Peyer's patch (tissue), 4 donors: ENCODE results near the gene CELA1.

Experiments used
- CTCF ChIP-seq, 6 experiments: fragments of 450-650 bp in 4 of 6; fragments of 200-600 bp in 2 of 6; sonication (generic) in 1 of 6; IDR thresholded peaks; one replicate each; pipeline ENCODE4 v1.5.1; 2017 to 2019; ENCODE audit warnings: antibody characterized with exemption in 6 of 6, mild to moderate bottlenecking in 3 of 6, moderate library complexity in 1 of 6
- POLR2A ChIP-seq, 2 donors: fragments of 450-650 bp; IDR thresholded peaks; one replicate each; pipeline ENCODE4 v1.5.1; 2017; ENCODE audit warnings: antibody characterized with exemption in 2 of 2, mild to moderate bottlenecking in 2 of 2, moderate library complexity in 2 of 2

- TF ChIP-seq POLR2A (IDR thresholded peaks at IDR 0.05) (no peak), CTCF (IDR thresholded peaks at IDR 0.05) (no peak)
These were observed 36.9 kb upstream of the CELA1 start for GRCh38 chr12:51383269-51383905.
